Activated naive CD8-positive, alpha-beta T cell treated with anti-CD3 and anti-CD28 coated beads, Interleukin-2, amount 10 ng/mL, durations not matched to agents 7 days and 5 days (primary cell): Measurements from ENCODE around the gene ABL1. TPM values are rescaled to one million over a fixed set of nuclear protein-coding genes. Genes with fewer than 3 reads are reported as not detected.

Source experiments
- ATAC-seq: fragments of 150-1000 bp; cut with Tn5 transposase; one replicate; pipeline ENCODE4 v1.10.0; 2021; ENCODE audit warnings: low read depth, moderate library complexity
- POLR2A ChIA-PET: fragments of 350-600 bp; sonication (Branson Sonifier 250); formaldehyde crosslinking; loops from one replicate; lab custom pipeline; 2021; ENCODE audit warnings: antibody characterized with exemption; lab: Charles Lee
- DNase-seq: peaks from one replicate; pipeline ENCODE4 v3.0.0; 2021
- H3K27ac Mint-ChIP-seq: one replicate; pipeline ENCODE4 v1.8.0; 2022; ENCODE audit warnings: mild to moderate bottlenecking, mixed read lengths
- H3K27me3 Mint-ChIP-seq: one replicate; pipeline ENCODE4 v1.8.0; 2022; ENCODE audit warnings: mild to moderate bottlenecking, moderate library complexity, mixed read lengths
- H3K36me3 Mint-ChIP-seq: one replicate; pipeline ENCODE4 v1.8.0; 2021; ENCODE audit warnings: mild to moderate bottlenecking, mixed read lengths
- H3K4me1 Mint-ChIP-seq: one replicate; pipeline ENCODE4 v1.8.0; 2021; ENCODE audit warnings: mixed read lengths
- H3K4me3 Mint-ChIP-seq: one replicate; pipeline ENCODE4 v1.8.0; 2022; ENCODE audit warnings: mild to moderate bottlenecking, moderate library complexity, mixed read lengths
- H3K9me3 Mint-ChIP-seq: one replicate; pipeline ENCODE4 v1.8.0; 2021; ENCODE audit warnings: mixed read lengths
- total RNA-seq, 2 experiments: library from RNA; stranded (reverse); gene quantifications; one replicate each; pipeline ENCODE4 v1.2.3, GENCODE V29; 2021

Gene ABL1
- total RNA-seq, 2 experiments from 2014 or later, result 32.9 to 36.2 TPM

GRCh38 chr9:130864541-130864940 lies 29.5 kb downstream of the ABL1 start:
- Mint-ChIP-seq H3K4me3 (no peak overlapping the region), H3K9me3 (no peaks in the 10 kb centered on the region), H3K27ac (no peak overlapping the region)

GRCh38 chr9:130865921-130866320 lies 30.9 kb downstream of the ABL1 start:
- no peaks in the 10 kb centered on the region for H3K36me3 Mint-ChIP-seq
- no peaks in the 10 kb centered on the region for H3K27me3 Mint-ChIP-seq
- DNase-seq (no peak), ATAC-seq (no peak)
- H3K9me3 Mint-ChIP-seq, result no peaks in the 10 kb centered on the region
- no peak overlapping the region for H3K4me3 Mint-ChIP-seq
- no peak overlapping the region for H3K27ac Mint-ChIP-seq
- POLR2A ChIA-PET, result interaction anchor here (1.4 kb wide), 1 partner anchor 181 kb away, joined by 5 read pairs; no protein-coding TSS in a partner anchor
- no peaks in the 10 kb centered on the region for H3K4me1 Mint-ChIP-seq

More at GRCh38 chr9:130864541-130864940, 29.5 kb downstream of the ABL1 start:
- ATAC-seq, result no peak
- POLR2A ChIA-PET, result no interaction called here
- no peak for DNase-seq
- no peaks in the 10 kb centered on the region for H3K36me3 Mint-ChIP-seq
- H3K4me1 Mint-ChIP-seq, result no peaks in the 10 kb centered on the region
- H3K27me3 Mint-ChIP-seq, result no peaks in the 10 kb centered on the region

GRCh38 chr9:130866474-130866965 lies 31.5 kb downstream of the ABL1 start:
- no peak overlapping the region for H3K27ac Mint-ChIP-seq
- no peaks in the 10 kb centered on the region for H3K4me1 Mint-ChIP-seq
- no peaks in the 10 kb centered on the region for H3K27me3 Mint-ChIP-seq
- ATAC-seq (peak; percentile 73), DNase-seq (peak; percentile 56)
- POLR2A ChIA-PET, result interaction anchor here (1.4 kb wide), 1 partner anchor 180 kb away, joined by 5 read pairs; no protein-coding TSS in a partner anchor
- H3K36me3 Mint-ChIP-seq, result no peaks in the 10 kb centered on the region
- no peaks in the 10 kb centered on the region for H3K9me3 Mint-ChIP-seq
- H3K4me3 Mint-ChIP-seq, result no peak overlapping the region

GRCh38 chr9:130867556-130867955 lies 32.5 kb downstream of the ABL1 start:
- no peaks in the 10 kb centered on the region for H3K4me1 Mint-ChIP-seq
- ATAC-seq, result no peak
- DNase-seq, result no peak
- H3K27ac Mint-ChIP-seq, result no peak overlapping the region
- H3K36me3 Mint-ChIP-seq, result no peaks in the 10 kb centered on the region
- H3K9me3 Mint-ChIP-seq, result no peaks in the 10 kb centered on the region
- no peak overlapping the region for H3K4me3 Mint-ChIP-seq
- POLR2A ChIA-PET, result interaction anchor here (1.4 kb wide), 1 partner anchor 179 kb away, joined by 5 read pairs; no protein-coding TSS in a partner anchor
- H3K27me3 Mint-ChIP-seq, result no peaks in the 10 kb centered on the region

- Mint-ChIP-seq H3K36me3 (no peaks in the 10 kb centered on the region), H3K27me3 (no peaks in the 10 kb centered on the region), H3K4me1 (no peaks in the 10 kb centered on the region), H3K27ac (no peak overlapping the region), H3K9me3 (no peaks in the 10 kb centered on the region), H3K4me3 (no peak overlapping the region)
- DNase-seq (no peak), ATAC-seq (no peak)
- POLR2A ChIA-PET, result no interaction called here
Measured at GRCh38 chr9:130868230-130868629, 33.2 kb downstream of the ABL1 start.

- no peaks in the 10 kb centered on the region for H3K9me3 Mint-ChIP-seq
- H3K27ac Mint-ChIP-seq, result no peak overlapping the region
- H3K36me3 Mint-ChIP-seq, result peaks cover 2% of the 10 kb centered on the region
- no peak for ATAC-seq
- POLR2A ChIA-PET, result no interaction called here
- DNase-seq, result no peak
- H3K4me3 Mint-ChIP-seq, result no peak overlapping the region
- H3K27me3 Mint-ChIP-seq, result no peaks in the 10 kb centered on the region
- H3K4me1 Mint-ChIP-seq, result no peaks in the 10 kb centered on the region
Measured at GRCh38 chr9:130869250-130869649, 34.2 kb downstream of the ABL1 start.

- DNase-seq (no peak), ATAC-seq (no peak)
- Mint-ChIP-seq H3K27ac (no peak overlapping the region), H3K36me3 (peaks cover 5% of the 10 kb centered on the region), H3K9me3 (no peaks in the 10 kb centered on the region), H3K4me3 (no peak overlapping the region), H3K4me1 (no peaks in the 10 kb centered on the region), H3K27me3 (no peaks in the 10 kb centered on the region)
- POLR2A ChIA-PET, result no interaction called here
Measured at GRCh38 chr9:130870491-130871381, 35.7 kb downstream of the ABL1 start.

- POLR2A ChIA-PET, result no interaction called here
- no peaks in the 10 kb centered on the region for H3K27me3 Mint-ChIP-seq
- DNase-seq, result no peak
- H3K27ac Mint-ChIP-seq, result no peak overlapping the region
- no peaks in the 10 kb centered on the region for H3K9me3 Mint-ChIP-seq
- ATAC-seq, result no peak
- H3K4me1 Mint-ChIP-seq, result no peaks in the 10 kb centered on the region
- peaks cover 5% of the 10 kb centered on the region for H3K36me3 Mint-ChIP-seq
- H3K4me3 Mint-ChIP-seq, result no peak overlapping the region
Measured at GRCh38 chr9:130871395-130872062, 36.5 kb downstream of the ABL1 start.

- no peak overlapping the region for H3K27ac Mint-ChIP-seq
- no peak for DNase-seq
Measured at GRCh38 chr9:130872093-130872492, 37.0 kb downstream of the ABL1 start.

GRCh38 chr9:130872508-130872907 lies 37.5 kb downstream of the ABL1 start:
- H3K9me3 Mint-ChIP-seq, result no peaks in the 10 kb centered on the region
- H3K27ac Mint-ChIP-seq, result no peak overlapping the region
- DNase-seq (no peak), ATAC-seq (no peak)
- no peaks in the 10 kb centered on the region for H3K27me3 Mint-ChIP-seq
- peaks cover 5% of the 10 kb centered on the region for H3K36me3 Mint-ChIP-seq
- POLR2A ChIA-PET, result no interaction called here
- no peaks in the 10 kb centered on the region for H3K4me1 Mint-ChIP-seq
- no peak overlapping the region for H3K4me3 Mint-ChIP-seq

More at GRCh38 chr9:130872093-130872492, 37.0 kb downstream of the ABL1 start:
- no peak overlapping the region for H3K4me3 Mint-ChIP-seq
- peaks cover 5% of the 10 kb centered on the region for H3K36me3 Mint-ChIP-seq
- no peaks in the 10 kb centered on the region for H3K27me3 Mint-ChIP-seq
- no peaks in the 10 kb centered on the region for H3K4me1 Mint-ChIP-seq
- POLR2A ChIA-PET, result no interaction called here
- no peaks in the 10 kb centered on the region for H3K9me3 Mint-ChIP-seq
- no peak for ATAC-seq

- Mint-ChIP-seq H3K4me1 (no peaks in the 10 kb centered on the region), H3K4me3 (no peak overlapping the region), H3K27ac (no peak overlapping the region), H3K27me3 (no peaks in the 10 kb centered on the region), H3K9me3 (no peaks in the 10 kb centered on the region), H3K36me3 (peaks cover 5% of the 10 kb centered on the region)
- ATAC-seq (no peak), DNase-seq (no peak)
- POLR2A ChIA-PET, result no interaction called here
Measured at GRCh38 chr9:130872912-130873503, 38.0 kb downstream of the ABL1 start.

- no peak for DNase-seq
- no peaks in the 10 kb centered on the region for H3K27me3 Mint-ChIP-seq
- no peak overlapping the region for H3K4me3 Mint-ChIP-seq
- peaks cover 5% of the 10 kb centered on the region for H3K36me3 Mint-ChIP-seq
- H3K9me3 Mint-ChIP-seq, result no peaks in the 10 kb centered on the region
- POLR2A ChIA-PET, result no interaction called here
- ATAC-seq, result no peak
- H3K4me1 Mint-ChIP-seq, result no peaks in the 10 kb centered on the region
- H3K27ac Mint-ChIP-seq, result no peak overlapping the region
Measured at GRCh38 chr9:130873966-130874365, 38.9 kb downstream of the ABL1 start.

- POLR2A ChIA-PET, result interaction anchor here (0.5 kb wide), 1 partner anchor 78 kb away, joined by 3 read pairs; no protein-coding TSS in a partner anchor
- H3K27ac Mint-ChIP-seq, result no peak overlapping the region
- no peak overlapping the region for H3K4me3 Mint-ChIP-seq
- no peaks in the 10 kb centered on the region for H3K9me3 Mint-ChIP-seq
- no peak for ATAC-seq
- H3K4me1 Mint-ChIP-seq, result no peaks in the 10 kb centered on the region
- H3K27me3 Mint-ChIP-seq, result no peaks in the 10 kb centered on the region
- peaks cover 9% of the 10 kb centered on the region for H3K36me3 Mint-ChIP-seq
- DNase-seq, result no peak
Measured at GRCh38 chr9:130874783-130875182, 39.7 kb downstream of the ABL1 start.
